Mucosa of stomach (tissue), 1 donor: ENCODE measurements around the gene RELB.
A peak's percentile ranks its signal among the peaks of the same experiment; 100 is the strongest.

Experiments
- H3K27me3 ChIP-seq: one replicate; pipeline ENCODE4 v1.7.0; 2013; ENCODE audit warnings: mild to moderate bottlenecking, low read length; ENCODE audit not compliant: control insufficient read depth, insufficient read depth
- H3K36me3 ChIP-seq: one replicate; pipeline ENCODE4 v1.7.0; 2013; ENCODE audit warnings: low read length; ENCODE audit not compliant: control insufficient read depth, insufficient read depth
- H3K4me1 ChIP-seq: one replicate; pipeline ENCODE4 v1.7.0; 2013; ENCODE audit warnings: mild to moderate bottlenecking, low read length; ENCODE audit not compliant: control insufficient read depth, insufficient read depth
- H3K4me3 ChIP-seq: one replicate; pipeline ENCODE4 v1.7.0; 2013; ENCODE audit warnings: low read length
- H3K9ac ChIP-seq: one replicate; pipeline ENCODE4 v1.7.0; 2013; ENCODE audit warnings: mild to moderate bottlenecking, low read length, moderate library complexity
- H3K9me3 ChIP-seq: one replicate; pipeline ENCODE4 v1.7.0; 2013; ENCODE audit warnings: mild to moderate bottlenecking, low read length, moderate library complexity; ENCODE audit not compliant: control insufficient read depth
- donor health status: Pancreatic carcinoma.

RELB gene

DNA sequence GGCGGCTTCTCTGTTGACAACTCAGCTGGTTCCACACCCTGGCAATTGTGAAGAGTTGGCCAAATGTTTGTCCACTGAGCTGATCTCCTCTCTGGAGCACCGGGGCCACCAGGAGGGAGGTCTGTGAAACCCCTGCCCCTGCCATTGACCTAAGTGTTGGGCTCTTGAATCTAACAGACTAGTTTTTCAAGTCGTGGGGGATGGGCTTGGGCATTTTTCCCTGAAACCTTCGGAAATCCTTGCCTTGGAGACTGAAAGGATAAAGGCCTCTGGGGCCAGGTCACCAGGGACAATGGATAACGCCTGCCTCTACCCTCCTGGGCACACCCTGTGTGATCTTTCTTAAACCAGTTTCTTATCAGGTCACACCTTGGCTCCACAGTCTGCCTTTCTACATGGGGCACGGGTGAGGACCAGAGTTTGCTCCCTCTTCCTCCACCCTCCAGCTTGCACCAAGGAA, 78.7 kb downstream of the RELB start:
- Histone ChIP-seq H3K4me3 (peak overlapping the region; percentile 53), H3K36me3 (no peaks in the 10 kb centered on the region), H3K9me3 (no peaks in the 10 kb centered on the region), H3K4me1 (peaks cover 31% of the 10 kb centered on the region), H3K27me3 (no peaks in the 10 kb centered on the region), H3K9ac (peak overlapping the region; percentile 71)

DNA sequence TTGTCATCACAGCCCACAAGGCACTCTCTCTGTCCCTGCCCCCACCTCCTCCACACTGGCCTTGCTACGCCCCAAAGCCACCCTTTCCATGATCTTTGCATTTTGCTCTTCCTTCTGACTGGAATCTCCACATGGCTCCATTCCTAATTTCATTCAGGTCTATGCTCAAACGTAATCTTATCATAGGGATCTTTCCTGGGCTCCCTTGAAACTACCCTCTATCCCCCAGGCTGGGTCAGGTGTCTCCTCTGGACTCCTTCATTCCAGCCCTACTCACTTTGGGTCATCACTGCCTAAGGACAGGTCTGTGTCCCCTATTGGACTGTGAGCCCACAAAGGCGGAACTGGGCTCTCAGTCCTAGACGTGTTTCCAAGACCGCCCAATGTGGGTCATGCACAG, 80.9 kb downstream of the RELB start:
- Histone ChIP-seq H3K4me1 (peaks cover 24% of the 10 kb centered on the region), H3K9me3 (no peaks in the 10 kb centered on the region), H3K4me3 (no peak overlapping the region), H3K27me3 (no peaks in the 10 kb centered on the region), H3K36me3 (no peaks in the 10 kb centered on the region), H3K9ac (no peak overlapping the region)

- H3K36me3 ChIP-seq = no peaks in the 10 kb centered on the region
- H3K4me3 ChIP-seq = no peak overlapping the region
- no peak overlapping the region for H3K9ac ChIP-seq
- H3K4me1 ChIP-seq = peaks cover 11% of the 10 kb centered on the region
- no peaks in the 10 kb centered on the region for H3K9me3 ChIP-seq
- no peaks in the 10 kb centered on the region for H3K27me3 ChIP-seq
Observed at GRCh38 chr19:45086480-45086879, 85.2 kb downstream of the RELB start.

- no peak overlapping the region for H3K4me3 ChIP-seq
- H3K36me3 ChIP-seq = no peaks in the 10 kb centered on the region
- H3K4me1 ChIP-seq = peaks cover 11% of the 10 kb centered on the region
- no peaks in the 10 kb centered on the region for H3K9me3 ChIP-seq
- H3K27me3 ChIP-seq = no peaks in the 10 kb centered on the region
- H3K9ac ChIP-seq = no peak overlapping the region
Observed at GRCh38 chr19:45087531-45087930, 86.3 kb downstream of the RELB start.
